ENCODE data around the gene ARL4D.
"Not testable (repeated sequence)": the region's sequence is repeated elsewhere in the genome, so short reads cannot be mapped to it uniquely, and the experiment has no call there.

Gene ARL4D

GRCh38 chr17:43371227-43371821 is 27.5 kb upstream of the ARL4D start:
- no peak for DNase-seq

- no peak for DNase-seq
These were observed 26.4 kb upstream of the ARL4D start for GRCh38 chr17:43372273-43372911.

- no peak for DNase-seq
These were observed 25.4 kb upstream of the ARL4D start for GRCh38 chr17:43373356-43373755.

GRCh38 chr17:43375915-43376314 is 22.9 kb upstream of the ARL4D start:
- not testable (repeated sequence) for DNase-seq

GRCh38 chr17:43377056-43377810 is 21.6 kb upstream of the ARL4D start:
- no peak for DNase-seq

GRCh38 chr17:43378766-43379165 is 20.0 kb upstream of the ARL4D start:
- no peak for DNase-seq

- no peak for DNase-seq
These were observed 18.5 kb upstream of the ARL4D start for GRCh38 chr17:43380307-43380706.

- no peak for DNase-seq
These were observed 17.6 kb upstream of the ARL4D start for GRCh38 chr17:43381204-43381603.

GRCh38 chr17:43381621-43382020 is 17.2 kb upstream of the ARL4D start:
- no peak for DNase-seq

- no peak for DNase-seq
These were observed 16.0 kb upstream of the ARL4D start for GRCh38 chr17:43382776-43383175.

GRCh38 chr17:43383372-43383771 is 15.4 kb upstream of the ARL4D start:
- DNase-seq: no peak

- no peak for DNase-seq
These were observed 14.8 kb upstream of the ARL4D start for GRCh38 chr17:43383826-43384475.

- DNase-seq: no peak
These were observed 14.3 kb upstream of the ARL4D start for GRCh38 chr17:43384476-43384862.

- DNase-seq: no peak
These were observed 13.6 kb upstream of the ARL4D start for GRCh38 chr17:43385046-43385831.

GRCh38 chr17:43388359-43389045 is 10.3 kb upstream of the ARL4D start:
- peak; percentile 92 for DNase-seq

- peak; percentile 86 for DNase-seq
These were observed 9.5 kb upstream of the ARL4D start for GRCh38 chr17:43389046-43389947.

- no peak for DNase-seq
These were observed 6.4 kb upstream of the ARL4D start for GRCh38 chr17:43392397-43392796.

GRCh38 chr17:43393944-43394482 is 4.8 kb upstream of the ARL4D start:
- peak; percentile 93 for DNase-seq

GRCh38 chr17:43394696-43395095 is 4.1 kb upstream of the ARL4D start:
- not testable (repeated sequence) for DNase-seq

- DNase-seq: no peak
These were observed 3.6 kb upstream of the ARL4D start for GRCh38 chr17:43395165-43395564.

Data from activated CD4-positive, alpha-beta T cell treated with anti-CD3 and anti-CD28 coated beads, Interleukin-2, Interleukin-6, amounts not matched to agents 100 ng/mL and 50 ng/mL, durations not matched to agents 16 hours and 8 hours (primary cell).